PFSK-1 (cell line): ENCODE measurements around the gene VSNL1.

Source experiments
- POLR2AphosphoS5 ChIP-seq: IDR thresholded peaks from 2 replicates; pipeline ENCODE4 v1.6.1; 2012; ENCODE audit warnings: low read depth, mild to moderate bottlenecking, control low read depth, low read length, moderate library complexity
- TAF1 ChIP-seq: IDR thresholded peaks from 2 replicates; pipeline ENCODE4 v1.6.1; 2012; ENCODE audit warnings: low read length, control low read depth, borderline replicate concordance; ENCODE audit not compliant: insufficient read depth
- TF ChIP-seq, protein P1 (sequence below), 2 experiments: IDR thresholded peaks; 2 replicates each; pipeline versions ENCODE4 v1.6.1 to v1.8.0; 2011 to 2012; ENCODE audit warnings: low read depth in 2 of 2, low read length in 2 of 2, control low read depth in 1 of 2, inconsistent platforms in 1 of 2, mild to moderate bottlenecking in 1 of 2, moderate library complexity in 1 of 2; ENCODE audit not compliant: insufficient read depth in 1 of 2

DNA sequence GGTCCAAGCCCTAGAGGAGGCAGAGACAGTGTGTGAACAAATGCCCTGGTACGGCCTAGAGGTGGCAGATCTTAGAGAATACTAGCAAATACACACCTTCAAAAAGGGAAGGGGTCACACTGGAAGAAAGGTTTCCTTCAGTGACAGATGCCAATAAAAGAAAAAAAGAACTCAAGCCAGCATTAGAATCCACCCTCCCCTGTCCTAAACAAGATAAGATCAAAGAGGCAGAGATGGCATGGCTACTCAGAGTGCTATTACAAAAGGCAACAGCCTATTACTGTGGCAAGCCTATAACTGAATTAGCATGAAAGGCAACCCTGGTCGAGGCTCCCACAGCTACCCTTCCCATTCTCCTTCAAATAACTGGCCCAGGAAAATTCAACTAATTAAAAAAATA is 143.5 kb downstream of the VSNL1 start:
- TF ChIP-seq, protein P1, sequence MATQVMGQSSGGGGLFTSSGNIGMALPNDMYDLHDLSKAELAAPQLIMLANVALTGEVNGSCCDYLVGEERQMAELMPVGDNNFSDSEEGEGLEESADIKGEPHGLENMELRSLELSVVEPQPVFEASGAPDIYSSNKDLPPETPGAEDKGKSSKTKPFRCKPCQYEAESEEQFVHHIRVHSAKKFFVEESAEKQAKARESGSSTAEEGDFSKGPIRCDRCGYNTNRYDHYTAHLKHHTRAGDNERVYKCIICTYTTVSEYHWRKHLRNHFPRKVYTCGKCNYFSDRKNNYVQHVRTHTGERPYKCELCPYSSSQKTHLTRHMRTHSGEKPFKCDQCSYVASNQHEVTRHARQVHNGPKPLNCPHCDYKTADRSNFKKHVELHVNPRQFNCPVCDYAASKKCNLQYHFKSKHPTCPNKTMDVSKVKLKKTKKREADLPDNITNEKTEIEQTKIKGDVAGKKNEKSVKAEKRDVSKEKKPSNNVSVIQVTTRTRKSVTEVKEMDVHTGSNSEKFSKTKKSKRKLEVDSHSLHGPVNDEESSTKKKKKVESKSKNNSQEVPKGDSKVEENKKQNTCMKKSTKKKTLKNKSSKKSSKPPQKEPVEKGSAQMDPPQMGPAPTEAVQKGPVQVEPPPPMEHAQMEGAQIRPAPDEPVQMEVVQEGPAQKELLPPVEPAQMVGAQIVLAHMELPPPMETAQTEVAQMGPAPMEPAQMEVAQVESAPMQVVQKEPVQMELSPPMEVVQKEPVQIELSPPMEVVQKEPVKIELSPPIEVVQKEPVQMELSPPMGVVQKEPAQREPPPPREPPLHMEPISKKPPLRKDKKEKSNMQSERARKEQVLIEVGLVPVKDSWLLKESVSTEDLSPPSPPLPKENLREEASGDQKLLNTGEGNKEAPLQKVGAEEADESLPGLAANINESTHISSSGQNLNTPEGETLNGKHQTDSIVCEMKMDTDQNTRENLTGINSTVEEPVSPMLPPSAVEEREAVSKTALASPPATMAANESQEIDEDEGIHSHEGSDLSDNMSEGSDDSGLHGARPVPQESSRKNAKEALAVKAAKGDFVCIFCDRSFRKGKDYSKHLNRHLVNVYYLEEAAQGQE (IDR thresholded peaks at IDR 0.05; ENCODE audit: insufficient read depth in 1 of 2, low read depth in 2 of 2, low read length in 2 of 2), result no peak
- TF ChIP-seq POLR2AphosphoS5, result no peak
- no peak for TF ChIP-seq TAF1
